ENCODE data around the gene EDA.

The EDA gene

DNA sequence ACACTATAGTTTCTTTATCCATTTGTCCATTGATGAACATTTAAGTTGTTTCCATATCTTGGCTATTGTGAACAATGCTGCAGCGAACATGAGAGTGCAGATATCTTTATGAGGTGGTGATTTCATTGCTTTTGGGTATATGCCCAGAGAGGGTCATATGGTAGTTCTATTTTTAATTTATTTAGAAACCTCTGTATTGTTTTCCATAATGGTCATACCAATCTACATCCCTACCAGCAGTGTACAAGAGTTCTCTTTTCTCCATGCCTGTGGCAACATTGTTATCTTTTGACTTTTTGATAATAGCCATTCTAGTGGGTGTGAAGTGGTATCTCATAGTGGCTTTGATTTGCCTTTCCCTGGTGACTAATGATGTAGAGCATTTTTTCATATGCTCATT, 48.8 kb downstream of the EDA start:
- TF ChIP-seq CTCF (IDR thresholded peaks at IDR 0.05) (no peak), ZFX (IDR thresholded peaks at IDR 0.05; ENCODE audit: borderline replicate concordance) (no peak)
- no peak overlapping the region for H3K27ac ChIP-seq

DNA sequence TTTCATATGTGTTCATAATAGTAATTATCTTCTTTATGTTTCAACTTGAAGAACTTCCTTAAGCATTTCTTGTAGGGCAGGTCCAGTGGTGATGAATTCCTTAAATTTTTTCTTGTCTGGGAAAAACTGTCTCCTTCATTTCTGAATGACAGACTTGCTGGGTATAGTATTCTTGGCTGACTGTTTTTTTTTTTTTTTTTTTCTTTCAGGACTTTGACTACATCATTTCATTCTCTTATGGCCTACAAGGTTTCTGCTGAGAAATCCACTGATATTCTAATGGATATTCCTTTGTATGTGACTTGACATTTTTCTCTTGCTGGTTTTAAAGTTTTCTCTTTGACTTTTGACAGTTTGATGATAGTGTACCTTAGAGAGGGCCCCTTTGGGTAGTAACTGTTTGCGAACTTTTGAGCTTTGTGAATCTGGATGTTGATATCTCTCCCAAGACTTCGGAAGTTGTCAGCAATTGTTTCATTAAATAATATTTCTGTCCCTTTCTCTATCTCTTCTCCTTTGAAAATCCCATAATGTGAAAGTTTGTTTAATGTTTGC, 54.2 kb downstream of the EDA start:
- TF ChIP-seq CTCF (IDR thresholded peaks at IDR 0.05) (no peak), ZFX (IDR thresholded peaks at IDR 0.05; ENCODE audit: borderline replicate concordance) (no peak)

GRCh38 chrX:69674891-69675290, 59.0 kb downstream of the EDA start:
- no peak overlapping the region for H3K27ac ChIP-seq
- TF ChIP-seq ZFX (IDR thresholded peaks at IDR 0.05; ENCODE audit: borderline replicate concordance), result no peak
- TF ChIP-seq CTCF (IDR thresholded peaks at IDR 0.05), result no peak

More for the DNA sequence above, 54.2 kb downstream of the EDA start:
- H3K27ac ChIP-seq, result no peak overlapping the region

DNA sequence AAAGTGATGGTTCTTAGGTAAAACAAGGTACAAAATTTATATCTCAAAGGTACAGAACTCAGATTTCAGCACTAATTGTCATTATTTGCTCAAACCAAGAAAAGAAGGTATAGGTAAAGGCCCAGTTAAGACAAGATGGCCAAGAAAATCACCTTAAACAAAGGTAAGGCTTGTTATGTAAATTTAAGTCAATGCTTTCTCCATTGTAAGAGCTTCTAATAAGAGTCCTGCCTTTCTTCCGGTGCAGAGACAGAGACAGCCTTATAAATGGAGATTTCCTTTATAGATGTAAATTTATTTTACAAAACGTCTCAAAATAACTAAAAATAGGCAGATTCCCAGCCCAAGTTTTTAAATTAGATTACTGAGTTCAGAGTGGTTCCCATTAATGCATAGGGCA, 89.9 kb downstream of the EDA start:
- H3K27ac ChIP-seq, result no peak overlapping the region
- TF ChIP-seq ZFX (IDR thresholded peaks at IDR 0.05; ENCODE audit: borderline replicate concordance) (no peak), CTCF (IDR thresholded peaks at IDR 0.05) (no peak)

DNA sequence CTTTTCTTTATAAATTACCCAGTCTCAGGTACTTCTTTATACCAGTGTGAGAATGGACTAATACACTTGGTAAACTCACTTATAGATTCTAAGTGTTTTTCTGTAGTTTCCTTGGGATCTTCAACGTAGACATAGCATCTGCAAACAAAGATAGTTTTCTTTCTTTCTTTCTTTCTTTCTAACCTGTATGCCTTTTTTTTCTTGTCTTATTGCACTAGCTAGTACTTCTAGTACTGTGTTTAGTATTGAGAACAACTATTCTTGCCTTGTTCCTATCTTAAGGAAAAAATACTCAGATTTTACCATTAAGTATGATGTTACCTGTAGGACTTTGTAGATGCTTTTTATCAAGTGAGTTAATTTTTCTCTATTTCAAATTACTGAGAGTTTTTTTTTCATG, 102.2 kb downstream of the EDA start:
- TF ChIP-seq ZFX (IDR thresholded peaks at IDR 0.05; ENCODE audit: borderline replicate concordance) (no peak), CTCF (IDR thresholded peaks at IDR 0.05) (no peak)
- H3K27ac ChIP-seq, result no peak overlapping the region

DNA sequence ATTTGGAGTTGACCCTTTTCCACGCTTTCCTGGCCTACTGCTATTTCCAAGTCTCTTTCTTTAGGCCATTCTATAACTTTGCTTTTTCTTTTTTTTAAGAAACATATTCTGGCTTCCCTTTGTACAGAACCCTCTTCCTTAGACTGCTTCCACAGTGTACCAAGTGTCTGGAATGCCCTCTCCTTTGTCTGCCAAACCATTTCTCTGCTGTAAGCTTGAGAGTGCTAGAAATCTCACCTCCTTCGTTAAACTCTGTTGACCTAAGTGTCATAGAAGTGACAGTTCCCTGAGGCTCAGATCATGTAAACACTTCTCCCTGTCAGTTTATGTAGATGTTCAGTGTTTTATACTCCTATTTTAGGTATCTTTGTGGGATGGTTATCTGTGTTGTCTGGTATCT, 108.4 kb downstream of the EDA start:
- TF ChIP-seq CTCF (IDR thresholded peaks at IDR 0.05), result no peak
- TF ChIP-seq ZFX (IDR thresholded peaks at IDR 0.05; ENCODE audit: borderline replicate concordance), result no peak
- no peak overlapping the region for H3K27ac ChIP-seq

GRCh38 chrX:69740317-69740716, 124.4 kb downstream of the EDA start:
- H3K27ac ChIP-seq, result no peak overlapping the region
- TF ChIP-seq CTCF (IDR thresholded peaks at IDR 0.05), result no peak
